ENCODE results near the gene PTCHD1. TPM values are rescaled to one million over a fixed set of nuclear protein-coding genes. Genes with fewer than 3 reads are reported as not detected.

Gene PTCHD1
- total RNA-seq, 1 experiment from 2014 or later: not detected

DNA sequence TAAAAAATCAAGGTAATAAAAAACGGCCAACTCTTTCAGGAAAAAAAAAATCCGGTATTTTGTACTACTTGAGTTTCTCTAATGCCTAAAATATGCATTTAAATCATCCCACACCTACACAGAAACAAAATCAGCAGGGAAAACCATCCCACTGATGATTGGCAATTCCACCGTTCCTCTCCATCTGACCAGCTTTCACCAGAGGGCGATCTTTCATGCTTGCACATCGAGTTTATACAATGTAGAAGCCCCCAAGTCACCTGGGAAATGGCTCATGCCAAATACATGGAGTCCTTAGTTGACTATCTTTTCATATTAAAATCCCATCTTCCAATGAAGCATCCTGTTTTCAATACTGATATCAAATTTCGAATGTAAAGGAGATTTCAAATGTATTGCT is 69.2 kb downstream of the PTCHD1 start:
- 0 out of 2 replicates have a peak, but pooled peaks have one; percentile 33 for ATAC-seq
- CTCF ChIA-PET: no interaction called here

DNA sequence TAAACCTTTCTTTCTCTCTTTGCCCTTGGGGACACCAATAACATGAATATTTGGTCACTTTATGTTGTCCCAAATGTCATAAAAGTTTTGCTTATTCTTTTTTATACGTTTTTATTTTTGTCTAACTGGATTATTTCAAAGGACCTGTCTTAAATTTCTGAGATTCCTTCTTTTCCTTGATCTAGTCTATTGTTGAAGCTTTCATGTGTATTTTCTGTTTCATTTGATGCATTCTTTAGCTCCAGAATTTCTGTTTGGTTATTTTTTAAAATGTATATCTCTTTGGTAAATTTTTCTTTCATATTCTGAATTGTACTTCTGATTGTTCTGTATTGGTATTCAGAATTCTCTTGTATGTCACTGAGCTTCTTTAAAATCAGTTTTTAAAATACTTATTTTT is 88.3 kb downstream of the PTCHD1 start:
- Histone ChIP-seq H3K9ac (ENCODE audit: low read length) (no peak overlapping the region), H3K4me2 (ENCODE audit: low read length) (no peak overlapping the region), H3F3A (ENCODE audit: low read length, unreplicated experiment) (no peaks in the 10 kb centered on the region), H4K20me1 (ENCODE audit: low read length) (no peaks in the 10 kb centered on the region), H3K36me3 (ENCODE audit: low read depth, low read length) (no peaks in the 10 kb centered on the region), H3K27me3 (ENCODE audit: low read length) (peaks cover 6% of the 10 kb centered on the region; the same call in 1 of the 2 replicates), H2AFZ (ENCODE audit: low read length) (no peak overlapping the region), H3K79me2 (ENCODE audit: low read length) (no peaks in the 10 kb centered on the region), H3K4me1 (ENCODE audit: insufficient read depth, low read length) (no peaks in the 10 kb centered on the region), H3K4me3 (ENCODE audit: low read length) (no peak overlapping the region), H3K9me2 (replicated peaks; ENCODE audit: low read length) (no peaks in the 10 kb centered on the region), H3K9me3 (ENCODE audit: low read length) (0 out of 2 replicates have a peak, but pooled peaks cover 6% of the 10 kb centered on the region), H3K27ac (ENCODE audit: low read length) (no peak overlapping the region)
- BruUV-seq (replicated peaks): no TSS peak
- CTCF ChIA-PET: no interaction called here
- TF ChIP-seq EZH2 (IDR thresholded peaks at IDR 0.05; ENCODE audit: low read length, unreplicated experiment) (no peak), EZH2phosphoT487 (IDR thresholded peaks at IDR 0.05; ENCODE audit: borderline replicate concordance, low read length) (no peak)
- TF ChIP-seq, protein P1, sequence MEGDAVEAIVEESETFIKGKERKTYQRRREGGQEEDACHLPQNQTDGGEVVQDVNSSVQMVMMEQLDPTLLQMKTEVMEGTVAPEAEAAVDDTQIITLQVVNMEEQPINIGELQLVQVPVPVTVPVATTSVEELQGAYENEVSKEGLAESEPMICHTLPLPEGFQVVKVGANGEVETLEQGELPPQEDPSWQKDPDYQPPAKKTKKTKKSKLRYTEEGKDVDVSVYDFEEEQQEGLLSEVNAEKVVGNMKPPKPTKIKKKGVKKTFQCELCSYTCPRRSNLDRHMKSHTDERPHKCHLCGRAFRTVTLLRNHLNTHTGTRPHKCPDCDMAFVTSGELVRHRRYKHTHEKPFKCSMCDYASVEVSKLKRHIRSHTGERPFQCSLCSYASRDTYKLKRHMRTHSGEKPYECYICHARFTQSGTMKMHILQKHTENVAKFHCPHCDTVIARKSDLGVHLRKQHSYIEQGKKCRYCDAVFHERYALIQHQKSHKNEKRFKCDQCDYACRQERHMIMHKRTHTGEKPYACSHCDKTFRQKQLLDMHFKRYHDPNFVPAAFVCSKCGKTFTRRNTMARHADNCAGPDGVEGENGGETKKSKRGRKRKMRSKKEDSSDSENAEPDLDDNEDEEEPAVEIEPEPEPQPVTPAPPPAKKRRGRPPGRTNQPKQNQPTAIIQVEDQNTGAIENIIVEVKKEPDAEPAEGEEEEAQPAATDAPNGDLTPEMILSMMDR (conservative IDR thresholded peaks at IDR 0.05; ENCODE audit: low read depth, low read length): no peak
- POLR2A ChIA-PET (ENCODE audit: unreplicated experiment): no interaction called here
- intact Hi-C loops (cut with micrococcal nuclease): no loop called here
- no peak for ATAC-seq
- DNase-seq: no peak

More for the DNA sequence above, 69.2 kb downstream of the PTCHD1 start:
- DNase-seq: peak; percentile 30
- Histone ChIP-seq H3K27ac (ENCODE audit: low read length) (no peak overlapping the region), H2AFZ (ENCODE audit: low read length) (no peak overlapping the region), H3K9me2 (replicated peaks; ENCODE audit: low read length) (no peaks in the 10 kb centered on the region), H3K79me2 (ENCODE audit: low read length) (no peaks in the 10 kb centered on the region), H4K20me1 (ENCODE audit: low read length) (no peaks in the 10 kb centered on the region), H3K4me3 (ENCODE audit: low read length) (no peak overlapping the region), H3K4me2 (ENCODE audit: low read length) (no peak overlapping the region), H3K4me1 (ENCODE audit: insufficient read depth, low read length) (no peaks in the 10 kb centered on the region), H3K9ac (ENCODE audit: low read length) (no peak overlapping the region), H3K27me3 (ENCODE audit: low read length) (peaks cover 8% of the 10 kb centered on the region; the same call in 1 of the 2 replicates), H3F3A (ENCODE audit: low read length, unreplicated experiment) (no peaks in the 10 kb centered on the region), H3K36me3 (ENCODE audit: low read depth, low read length) (no peaks in the 10 kb centered on the region), H3K9me3 (ENCODE audit: low read length) (no peaks in the 10 kb centered on the region)
- POLR2A ChIA-PET (ENCODE audit: unreplicated experiment): no interaction called here
- TF ChIP-seq, protein P1 (conservative IDR thresholded peaks at IDR 0.05; ENCODE audit: low read depth, low read length): peak; percentile 64
- TF ChIP-seq EZH2phosphoT487 (IDR thresholded peaks at IDR 0.05; ENCODE audit: borderline replicate concordance, low read length): no peak
- intact Hi-C loops (cut with micrococcal nuclease): loop anchor here (1.0 kb wide), 1 partner anchor 150 kb away; no protein-coding TSS in a partner anchor
- BruUV-seq (replicated peaks): no TSS peak

DNA sequence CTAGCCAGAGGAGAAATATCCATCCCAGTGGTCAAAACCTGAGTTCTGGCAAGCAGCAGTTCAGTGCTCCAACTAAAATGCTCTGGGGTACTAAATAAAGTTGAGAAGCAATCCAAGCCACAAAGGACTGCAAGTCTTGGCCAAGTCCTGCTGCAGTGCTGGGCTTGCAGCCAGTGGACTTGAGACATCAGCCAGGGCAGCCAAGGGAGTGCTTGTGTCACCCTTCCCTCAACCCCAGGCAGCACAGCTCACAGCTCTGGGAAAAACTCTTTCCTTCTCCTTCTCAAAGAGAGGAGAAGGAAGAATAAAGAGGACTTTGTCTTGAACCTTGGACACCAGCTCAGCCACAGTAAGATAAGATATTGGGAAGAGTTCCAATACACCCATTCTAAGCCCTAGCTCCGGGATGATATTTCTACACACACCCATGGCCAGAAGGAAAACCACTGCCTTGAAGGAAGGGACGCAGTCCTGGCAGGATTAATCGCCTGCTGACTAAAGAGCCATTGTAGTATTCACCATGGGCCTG is 99.8 kb downstream of the PTCHD1 start:
- H3K27me3 ChIP-seq (ENCODE audit: low read length): no peaks in the 10 kb centered on the region
- H4K20me1 ChIP-seq (ENCODE audit: low read length): no peaks in the 10 kb centered on the region
- ChIA-PET POLR2A (ENCODE audit: unreplicated experiment) (no interaction called here), CTCF (no interaction called here)
- H3K79me2 ChIP-seq (ENCODE audit: low read length): no peaks in the 10 kb centered on the region
- no peaks in the 10 kb centered on the region for H3K9me2 ChIP-seq (replicated peaks; ENCODE audit: low read length)
- H3K9me3 ChIP-seq (ENCODE audit: low read length): no peaks in the 10 kb centered on the region
- intact Hi-C loops (cut with micrococcal nuclease): no loop called here
- DNase-seq: peak; percentile 48
- BruUV-seq (replicated peaks): no TSS peak
- no peak overlapping the region for H3K4me3 ChIP-seq (ENCODE audit: low read length)
- no peaks in the 10 kb centered on the region for H3K36me3 ChIP-seq (ENCODE audit: low read depth, low read length)
- H3K4me1 ChIP-seq (ENCODE audit: insufficient read depth, low read length): peaks cover 4% of the 10 kb centered on the region; the same call in 1 of the 2 replicates
- no peak overlapping the region for H3K9ac ChIP-seq (ENCODE audit: low read length)
- no peak for ATAC-seq
- TF ChIP-seq EZH2 (IDR thresholded peaks at IDR 0.05; ENCODE audit: low read length, unreplicated experiment): no peak
- no peak for TF ChIP-seq EZH2phosphoT487 (IDR thresholded peaks at IDR 0.05; ENCODE audit: borderline replicate concordance, low read length)
- TF ChIP-seq, protein P1 (conservative IDR thresholded peaks at IDR 0.05; ENCODE audit: low read depth, low read length): no peak
- no peak overlapping the region for H3K27ac ChIP-seq (ENCODE audit: low read length)
- no peak overlapping the region for H2AFZ ChIP-seq (ENCODE audit: low read length)
- H3F3A ChIP-seq (ENCODE audit: low read length, unreplicated experiment): no peaks in the 10 kb centered on the region
- H3K4me2 ChIP-seq (ENCODE audit: low read length): no peak overlapping the region
